ENCODE measurements around the gene CACNA2D4. TPM values are rescaled to one million over a fixed set of nuclear protein-coding genes. Genes with fewer than 3 reads are reported as not detected.
A peak's percentile ranks its signal among the peaks of the same experiment; 100 is the strongest.

The CACNA2D4 gene
- total RNA-seq, 1 experiment from 2014 or later: 0.74 TPM

GRCh38 chr12:1888923-1889322 lies 29.5 kb downstream of the CACNA2D4 start:
- no peak for DNase-seq (ENCODE audit: low read depth)

- no peak for DNase-seq (ENCODE audit: low read depth)
These were observed 31.9 kb downstream of the CACNA2D4 start for GRCh38 chr12:1886396-1887008.

GRCh38 chr12:1885599-1886245 lies 32.7 kb downstream of the CACNA2D4 start:
- no peak for DNase-seq (ENCODE audit: low read depth)

- no peak for DNase-seq (ENCODE audit: low read depth)
These were observed 33.3 kb downstream of the CACNA2D4 start for GRCh38 chr12:1885082-1885596.

- DNase-seq (ENCODE audit: low read depth): no peak
These were observed 33.8 kb downstream of the CACNA2D4 start for GRCh38 chr12:1884651-1885050.

- DNase-seq (ENCODE audit: low read depth): no peak
These were observed 34.9 kb downstream of the CACNA2D4 start for GRCh38 chr12:1883513-1883912.

- DNase-seq (ENCODE audit: low read depth): no peak
These were observed 35.5 kb downstream of the CACNA2D4 start for GRCh38 chr12:1882850-1883470.

GRCh38 chr12:1882405-1882804 lies 36.0 kb downstream of the CACNA2D4 start:
- no peak for DNase-seq (ENCODE audit: low read depth)

GRCh38 chr12:1881936-1882335 lies 36.5 kb downstream of the CACNA2D4 start:
- no peak for DNase-seq (ENCODE audit: low read depth)

- DNase-seq (ENCODE audit: low read depth): no peak
These were observed 37.2 kb downstream of the CACNA2D4 start for GRCh38 chr12:1881301-1881700.

GRCh38 chr12:1880876-1881275 lies 37.6 kb downstream of the CACNA2D4 start:
- DNase-seq (ENCODE audit: low read depth): peak; percentile 2

- DNase-seq (ENCODE audit: low read depth): peak; percentile 1
These were observed 38.2 kb downstream of the CACNA2D4 start for GRCh38 chr12:1880153-1880845.

GRCh38 chr12:1879633-1880032 lies 38.8 kb downstream of the CACNA2D4 start:
- peak; percentile 0 for DNase-seq (ENCODE audit: low read depth)

GRCh38 chr12:1878695-1879094 lies 39.8 kb downstream of the CACNA2D4 start:
- DNase-seq (ENCODE audit: low read depth): peak; percentile 0

- DNase-seq (ENCODE audit: low read depth): no peak
These were observed 40.2 kb downstream of the CACNA2D4 start for GRCh38 chr12:1878214-1878613.

GRCh38 chr12:1877169-1877878 lies 41.1 kb downstream of the CACNA2D4 start:
- DNase-seq (ENCODE audit: low read depth): peak; percentile 0

GRCh38 chr12:1876086-1876485 lies 42.4 kb downstream of the CACNA2D4 start:
- DNase-seq (ENCODE audit: low read depth): no peak

GRCh38 chr12:1875608-1876007 lies 42.8 kb downstream of the CACNA2D4 start:
- no peak for DNase-seq (ENCODE audit: low read depth)

- DNase-seq (ENCODE audit: low read depth): peak; percentile 0
These were observed 44.6 kb downstream of the CACNA2D4 start for GRCh38 chr12:1873531-1874510.

GRCh38 chr12:1872448-1872847 lies 46.0 kb downstream of the CACNA2D4 start:
- DNase-seq (ENCODE audit: low read depth): peak; percentile 0
